HG03280 (cell line): ENCODE results near the gene CCDC97.
"Not testable (repeated sequence)": the region's sequence is repeated elsewhere in the genome, so short reads cannot be mapped to it uniquely, and the experiment has no call there.

Experiments used
- ATAC-seq: cut with Tn5 transposase; IDR thresholded peaks from one replicate; pipeline ENCODE4 v1.9.1; 2021; ENCODE audit warnings: mild to moderate bottlenecking, moderate library complexity; ENCODE audit not compliant: unreplicated experiment

CCDC97 gene

DNA sequence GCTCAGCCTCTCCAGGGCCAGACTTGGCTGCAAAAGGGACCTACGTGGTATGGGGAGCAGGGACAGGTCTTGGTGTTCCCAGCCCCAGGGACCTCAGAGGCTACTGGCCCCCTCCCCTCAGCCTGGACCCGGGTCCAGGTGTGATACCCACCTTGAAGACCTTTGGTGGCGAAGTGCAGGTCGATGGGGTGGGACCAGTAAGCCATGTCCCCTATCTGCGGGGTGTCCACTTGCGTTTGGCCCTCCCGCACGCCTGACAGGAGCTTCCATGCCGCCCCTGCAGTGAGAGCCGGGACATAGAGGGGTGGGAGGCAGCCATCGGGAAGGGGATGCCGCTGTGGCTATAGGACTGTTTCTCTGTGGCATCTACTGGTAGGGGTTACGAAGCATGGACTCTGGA is 47.8 kb downstream of the CCDC97 start:
- no peak for ATAC-seq

GRCh38 chr19:41359741-41360140 is 49.8 kb downstream of the CCDC97 start:
- no peak for ATAC-seq

DNA sequence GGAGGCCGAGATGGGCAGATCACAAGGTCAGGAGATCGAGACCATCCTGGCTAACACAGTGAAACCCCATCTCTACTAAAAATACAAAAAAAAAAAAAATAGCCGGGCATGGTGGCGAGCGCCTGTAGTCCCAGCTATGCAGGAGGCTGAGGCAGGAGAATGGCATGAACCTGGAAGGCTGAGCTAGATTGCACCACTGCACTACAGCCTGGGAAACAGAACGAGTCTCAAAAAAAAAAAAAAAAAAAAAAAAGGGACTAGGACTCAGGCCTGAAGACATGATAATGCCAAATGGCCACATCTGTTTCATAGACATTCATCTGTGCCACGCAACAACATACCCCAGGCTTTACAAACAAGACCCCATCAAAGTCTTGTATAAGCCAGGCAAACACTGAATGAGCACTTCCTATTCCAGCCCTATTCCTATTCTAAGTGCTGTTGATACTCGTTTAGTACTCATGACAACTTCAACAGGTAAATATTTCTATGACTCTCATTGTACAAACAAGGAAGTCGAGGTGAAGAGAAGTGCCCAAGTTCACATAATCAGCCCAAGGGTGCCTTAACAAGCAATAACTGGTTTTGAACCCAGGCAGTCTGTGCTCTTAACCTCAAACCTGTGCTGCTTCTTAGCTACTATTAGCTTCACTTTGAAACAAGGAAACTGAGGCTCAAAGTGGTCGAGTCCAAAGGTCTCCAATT is 52.3 kb downstream of the CCDC97 start:
- ATAC-seq, result no peak

DNA sequence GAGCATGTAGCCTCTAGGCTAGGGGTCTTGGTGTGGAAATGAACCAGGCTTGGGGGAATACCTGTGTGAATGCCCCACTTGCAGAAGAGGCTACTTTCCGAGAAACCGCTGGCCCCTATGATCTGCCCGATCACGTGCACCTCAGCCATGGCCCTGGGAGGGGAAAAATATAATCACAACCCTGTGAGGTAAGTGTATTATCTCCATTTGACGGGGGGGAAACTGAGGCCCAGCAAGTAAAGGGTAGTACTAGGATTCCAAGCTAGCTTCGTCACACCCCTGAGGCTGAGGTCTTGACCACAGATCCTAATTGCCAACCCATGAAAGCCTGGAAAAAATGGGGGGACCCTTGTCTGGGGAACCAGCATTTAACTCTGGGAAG is 53.4 kb downstream of the CCDC97 start:
- ATAC-seq, result no peak

GRCh38 chr19:41363753-41364523 is 54.0 kb downstream of the CCDC97 start, which contains the start of gene B9D2:
B9D2 (minus strand) TSS chr19:41364149; CDS start chr19:41363519, 630 bp downstream.
- peak; percentile 90 for ATAC-seq

DNA sequence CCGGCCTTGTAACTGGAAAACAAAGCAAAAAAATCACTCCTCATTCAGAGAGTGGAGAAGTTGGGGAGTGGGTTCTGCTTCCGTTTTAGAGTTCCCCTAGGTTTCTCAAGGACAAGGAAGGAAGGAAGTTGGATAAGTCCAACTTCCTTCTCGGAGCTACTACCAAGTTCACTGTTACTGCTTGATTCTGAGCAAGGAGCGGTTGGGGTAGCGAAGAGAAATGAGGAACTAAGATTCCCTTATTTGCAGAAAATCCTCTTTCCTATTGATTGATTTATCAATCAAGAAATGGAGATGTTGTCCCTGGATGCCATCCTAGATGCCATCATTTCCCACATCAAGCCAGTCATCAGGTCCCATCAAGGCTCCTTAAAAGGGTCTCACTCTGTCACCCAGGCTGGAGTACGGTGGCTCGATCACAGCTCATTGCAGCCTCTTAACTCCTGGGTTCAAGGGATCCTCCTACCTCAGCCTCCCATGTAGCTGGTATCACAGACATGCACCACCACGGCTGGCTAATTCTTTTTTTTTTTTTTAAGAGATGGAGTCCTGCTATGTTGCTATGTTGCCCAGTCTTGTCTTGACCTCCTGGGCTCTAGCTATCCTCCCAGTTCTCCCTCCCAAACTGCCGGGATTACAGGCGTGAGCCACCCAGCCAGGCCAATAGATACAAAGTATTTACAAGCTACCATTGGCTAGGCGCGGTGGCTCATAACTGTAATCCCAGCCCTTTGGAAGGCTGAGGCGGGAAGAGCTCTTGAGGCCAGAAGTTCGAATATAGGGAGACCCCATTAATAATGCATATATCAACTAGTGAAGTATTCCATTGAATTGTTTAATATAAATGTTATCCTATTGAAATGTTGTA is 54.8 kb downstream of the CCDC97 start:
- ATAC-seq, result no peak

- ATAC-seq, result no peak
These were observed 56.1 kb downstream of the CCDC97 start for GRCh38 chr19:41366089-41366488.

DNA sequence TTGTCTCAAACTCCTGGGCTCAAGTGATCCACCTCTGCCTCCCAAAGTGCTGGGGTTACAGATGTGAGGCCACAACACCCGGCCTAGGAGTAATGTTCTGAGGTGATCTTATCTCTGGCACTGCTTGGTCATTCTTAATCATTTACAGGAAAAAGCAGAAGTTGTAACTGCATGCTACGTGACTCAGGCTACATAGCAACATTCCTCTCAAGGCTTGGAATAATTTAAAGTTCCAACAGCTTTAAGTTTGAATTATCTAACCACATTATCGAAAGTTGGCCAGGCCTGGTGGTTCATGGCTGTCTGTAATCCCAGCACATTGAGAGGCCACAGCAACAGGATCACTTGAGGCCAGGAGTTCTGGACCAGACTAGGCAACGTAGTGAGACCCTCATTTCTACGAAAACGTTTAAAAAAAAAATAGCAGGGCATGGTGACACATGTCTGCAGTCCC is 57.9 kb downstream of the CCDC97 start:
- ATAC-seq, result no peak

GRCh38 chr19:41369769-41370168 is 59.8 kb downstream of the CCDC97 start:
- no peak for ATAC-seq

DNA sequence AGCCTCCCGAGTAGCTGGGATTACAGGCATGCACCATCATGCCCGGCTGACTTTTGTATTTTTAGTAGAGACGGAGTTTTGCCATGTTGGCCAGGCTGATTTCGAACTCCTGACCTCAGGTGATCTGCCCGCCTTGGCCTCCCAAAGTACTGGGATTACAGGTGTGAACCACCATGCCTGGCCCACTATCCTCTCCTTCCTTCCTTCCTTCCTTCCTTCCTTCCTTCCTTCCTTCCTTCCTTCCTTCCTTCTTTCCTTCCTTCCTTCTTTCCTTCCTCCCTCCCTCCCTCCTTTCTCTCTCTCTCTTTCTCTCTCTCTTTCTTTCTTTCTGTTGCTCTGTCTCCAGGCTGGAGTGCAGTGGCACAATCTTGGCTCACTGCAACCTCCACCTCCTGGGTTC is 61.1 kb downstream of the CCDC97 start:
- ATAC-seq, result not testable (repeated sequence)

- no peak for ATAC-seq
These were observed 61.6 kb downstream of the CCDC97 start for GRCh38 chr19:41371541-41371940.

DNA sequence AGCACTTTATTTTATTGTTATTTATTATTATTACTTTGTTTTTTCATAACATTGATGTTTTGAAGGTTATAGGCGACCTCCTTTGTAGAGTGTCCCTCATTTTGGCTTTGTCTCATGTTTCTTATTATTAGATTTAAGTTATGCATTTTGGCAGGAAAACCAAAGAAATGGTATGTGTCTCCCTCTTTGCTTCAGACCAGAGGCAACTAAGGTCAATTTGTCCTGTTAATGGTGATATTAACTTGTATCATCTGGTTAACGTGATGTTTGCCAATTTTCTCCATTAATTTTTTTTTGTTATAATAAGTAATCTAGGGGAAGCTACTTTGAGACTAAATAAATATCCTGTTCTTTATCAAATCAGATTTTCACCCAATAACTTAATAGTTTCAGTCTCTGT is 62.5 kb downstream of the CCDC97 start:
- no peak for ATAC-seq

GRCh38 chr19:41373993-41374392 is 64.0 kb downstream of the CCDC97 start:
- no peak for ATAC-seq
